Type B pancreatic cell (in vitro differentiated cells): ENCODE data around the gene MYH11. TPM values are rescaled to one million over a fixed set of nuclear protein-coding genes. Genes with fewer than 3 reads are reported as not detected.
"Not testable (repeated sequence)": the region's sequence is repeated elsewhere in the genome, so short reads cannot be mapped to it uniquely, and the experiment has no call there.

Source experiments
- DNase-seq: peaks from one replicate; pipeline ENCODE4 v3.0.0; 2021; ENCODE audit warnings: mixed read lengths; ENCODE audit not compliant: unreplicated experiment; ENCODE audit errors: extremely low spot score
- H3K27ac Mint-ChIP-seq: 2 replicates; pipeline ENCODE4 v1.8.0; 2021; ENCODE audit warnings: mild to moderate bottlenecking, mixed read lengths
- H3K27me3 Mint-ChIP-seq: 2 replicates; pipeline ENCODE4 v1.8.0; 2021; ENCODE audit warnings: mixed read lengths
- H3K36me3 Mint-ChIP-seq: 2 replicates; pipeline ENCODE4 v1.8.0; 2021; ENCODE audit warnings: mixed read lengths
- H3K4me1 Mint-ChIP-seq: one replicate; pipeline ENCODE4 v1.8.0; 2021; ENCODE audit warnings: mixed read lengths; ENCODE audit not compliant: unreplicated experiment
- H3K4me3 Mint-ChIP-seq: 2 replicates; pipeline ENCODE4 v1.8.0; 2021; ENCODE audit warnings: mild to moderate bottlenecking, mixed read lengths
- H3K9me3 Mint-ChIP-seq: 2 replicates; pipeline ENCODE4 v1.8.0; 2021; ENCODE audit warnings: mixed read lengths
- total RNA-seq: library from RNA; stranded (reverse); gene quantifications from 2 replicates; pipeline ENCODE4 v1.2.1, GENCODE V29; 2021; ENCODE audit warnings: low replicate concordance
- TF ChIP-seq, protein P1 (sequence below): fragments of 200-600 bp; sonication (generic); conservative IDR thresholded peaks from 2 replicates; pipeline ENCODE4 v1.5.0; 2021; ENCODE audit warnings: antibody characterized with exemption, mild to moderate bottlenecking

Gene MYH11
- total RNA-seq, 1 donor from 2014 or later, result 0.43 TPM

GRCh38 chr16:15665107-15665506 lies 191.7 kb downstream of the MYH11 start:
- H3K4me3 Mint-ChIP-seq, result no peak overlapping the region
- H3K9me3 Mint-ChIP-seq, result no peaks in the 10 kb centered on the region
- H3K27ac Mint-ChIP-seq, result no peak overlapping the region
- peaks cover 7% of the 10 kb centered on the region for H3K36me3 Mint-ChIP-seq
- H3K4me1 Mint-ChIP-seq, result peaks cover 7% of the 10 kb centered on the region
- no peak for DNase-seq
- TF ChIP-seq, protein P1, sequence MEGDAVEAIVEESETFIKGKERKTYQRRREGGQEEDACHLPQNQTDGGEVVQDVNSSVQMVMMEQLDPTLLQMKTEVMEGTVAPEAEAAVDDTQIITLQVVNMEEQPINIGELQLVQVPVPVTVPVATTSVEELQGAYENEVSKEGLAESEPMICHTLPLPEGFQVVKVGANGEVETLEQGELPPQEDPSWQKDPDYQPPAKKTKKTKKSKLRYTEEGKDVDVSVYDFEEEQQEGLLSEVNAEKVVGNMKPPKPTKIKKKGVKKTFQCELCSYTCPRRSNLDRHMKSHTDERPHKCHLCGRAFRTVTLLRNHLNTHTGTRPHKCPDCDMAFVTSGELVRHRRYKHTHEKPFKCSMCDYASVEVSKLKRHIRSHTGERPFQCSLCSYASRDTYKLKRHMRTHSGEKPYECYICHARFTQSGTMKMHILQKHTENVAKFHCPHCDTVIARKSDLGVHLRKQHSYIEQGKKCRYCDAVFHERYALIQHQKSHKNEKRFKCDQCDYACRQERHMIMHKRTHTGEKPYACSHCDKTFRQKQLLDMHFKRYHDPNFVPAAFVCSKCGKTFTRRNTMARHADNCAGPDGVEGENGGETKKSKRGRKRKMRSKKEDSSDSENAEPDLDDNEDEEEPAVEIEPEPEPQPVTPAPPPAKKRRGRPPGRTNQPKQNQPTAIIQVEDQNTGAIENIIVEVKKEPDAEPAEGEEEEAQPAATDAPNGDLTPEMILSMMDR, result no peak
- H3K27me3 Mint-ChIP-seq, result no peaks in the 10 kb centered on the region

DNA sequence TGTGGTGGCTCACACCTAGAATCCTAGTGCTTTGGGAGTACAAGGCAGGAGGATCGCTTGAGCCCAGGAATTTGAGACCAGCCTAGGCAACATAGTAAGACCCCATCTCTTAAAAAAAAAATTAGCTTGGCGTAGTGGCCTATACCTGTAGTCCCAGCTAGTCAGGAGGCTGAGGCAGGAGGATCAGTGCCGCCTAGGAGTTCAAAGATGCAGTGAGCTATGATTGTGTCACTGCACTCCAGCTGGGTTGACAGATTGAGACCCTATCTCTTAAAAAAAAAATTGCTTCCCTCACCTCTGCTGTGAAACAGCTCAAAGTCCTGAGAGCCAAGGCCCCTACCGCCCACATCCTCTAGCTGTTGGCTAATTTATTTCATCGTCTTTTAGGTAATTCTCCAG lies 196.6 kb downstream of the MYH11 start:
- H3K27me3 Mint-ChIP-seq, result no peaks in the 10 kb centered on the region
- TF ChIP-seq, protein P1, result no peak
- no peak for DNase-seq
- H3K4me3 Mint-ChIP-seq, result no peak overlapping the region
- peaks cover 10% of the 10 kb centered on the region for H3K4me1 Mint-ChIP-seq
- peaks cover 4% of the 10 kb centered on the region for H3K36me3 Mint-ChIP-seq
- H3K9me3 Mint-ChIP-seq, result no peaks in the 10 kb centered on the region
- no peak overlapping the region for H3K27ac Mint-ChIP-seq

DNA sequence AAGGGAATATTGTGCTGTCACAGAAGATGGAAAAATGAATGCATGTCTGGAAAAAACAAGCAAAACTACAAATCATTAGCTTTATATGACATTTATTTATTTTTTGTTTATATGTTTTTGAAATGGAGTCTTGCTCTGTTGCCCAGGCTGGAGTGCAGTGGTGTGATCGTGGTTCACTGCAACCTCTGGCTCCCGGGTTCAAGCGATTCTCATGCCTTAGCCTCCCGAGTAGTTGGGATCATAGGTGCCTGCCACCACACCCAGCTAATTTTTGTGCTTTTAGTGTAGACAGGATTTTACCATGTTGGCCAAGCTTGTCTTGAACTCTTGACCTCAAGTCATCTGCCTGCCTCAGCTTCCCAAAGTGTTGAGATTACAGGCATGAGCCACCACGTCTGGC lies 198.3 kb downstream of the MYH11 start:
- TF ChIP-seq, protein P1, result no peak
- Mint-ChIP-seq H3K4me1 (peaks cover 10% of the 10 kb centered on the region), H3K4me3 (no peak overlapping the region), H3K27ac (no peak overlapping the region), H3K9me3 (no peaks in the 10 kb centered on the region), H3K27me3 (no peaks in the 10 kb centered on the region), H3K36me3 (peaks cover 4% of the 10 kb centered on the region)
- DNase-seq, result no peak

DNA sequence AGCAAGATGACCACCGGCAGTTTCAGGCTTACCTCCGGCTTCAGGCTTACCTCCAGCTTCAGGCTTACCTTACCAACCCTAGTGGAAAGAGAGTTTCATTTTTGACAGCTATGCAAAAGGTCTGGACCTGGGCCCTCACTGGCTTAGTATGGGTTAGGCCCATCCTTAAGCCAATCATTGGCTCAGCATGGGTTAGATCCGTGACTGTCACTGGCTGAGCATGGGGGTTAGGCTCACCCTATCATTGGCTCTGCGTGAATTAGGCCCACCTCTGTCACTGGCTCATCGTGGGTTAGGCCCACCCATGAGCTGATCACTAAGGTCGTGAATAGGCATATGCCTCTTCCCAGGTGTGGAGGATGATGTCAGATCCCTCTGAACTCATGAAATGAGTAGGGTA lies 198.7 kb downstream of the MYH11 start:
- peaks cover 11% of the 10 kb centered on the region for H3K4me1 Mint-ChIP-seq
- peaks cover 4% of the 10 kb centered on the region for H3K36me3 Mint-ChIP-seq
- no peak overlapping the region for H3K27ac Mint-ChIP-seq
- H3K27me3 Mint-ChIP-seq, result no peaks in the 10 kb centered on the region
- H3K4me3 Mint-ChIP-seq, result no peak overlapping the region
- H3K9me3 Mint-ChIP-seq, result no peaks in the 10 kb centered on the region
- no peak for DNase-seq
- TF ChIP-seq, protein P1, result no peak

GRCh38 chr16:15655561-15655960 lies 201.3 kb downstream of the MYH11 start:
- not testable (repeated sequence) for H3K36me3 Mint-ChIP-seq, H3K9me3 Mint-ChIP-seq, DNase-seq, H3K27me3 Mint-ChIP-seq, H3K4me3 Mint-ChIP-seq, H3K27ac Mint-ChIP-seq
- peaks cover 14% of the 10 kb centered on the region for H3K4me1 Mint-ChIP-seq

DNA sequence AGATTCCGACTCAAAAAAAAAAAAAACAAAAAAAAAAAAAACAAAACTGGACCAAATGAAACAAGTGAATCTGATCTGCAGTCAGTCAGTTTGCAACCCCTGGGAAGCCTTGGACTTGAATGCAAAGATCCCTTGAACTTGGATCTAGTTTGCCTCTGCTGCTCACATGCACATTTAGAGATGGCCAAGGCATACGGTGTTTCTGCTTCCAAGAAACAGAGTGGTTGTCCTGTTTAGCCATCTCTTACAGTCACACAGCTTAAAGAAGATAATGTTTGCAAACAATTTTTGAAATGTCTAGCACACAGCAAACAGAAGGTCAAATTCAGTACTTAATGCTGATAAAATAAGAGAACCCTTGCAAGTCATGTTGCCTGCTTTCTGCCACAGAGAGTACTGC lies 202.2 kb downstream of the MYH11 start:
- Mint-ChIP-seq H3K27ac (no peak overlapping the region), H3K36me3 (no peaks in the 10 kb centered on the region), H3K27me3 (no peaks in the 10 kb centered on the region), H3K4me1 (peaks cover 11% of the 10 kb centered on the region), H3K9me3 (no peaks in the 10 kb centered on the region), H3K4me3 (no peak overlapping the region)
- TF ChIP-seq, protein P1, result no peak
- no peak for DNase-seq
